Neural crest cell (in vitro differentiated cells): Measurements from ENCODE around the gene ZNRF1. TPM values are rescaled to one million over a fixed set of nuclear protein-coding genes. Genes with fewer than 3 reads are reported as not detected.

Experiments used
- DNase-seq: peaks from one replicate; pipeline ENCODE4 v3.0.0; 2021; ENCODE audit warnings: low read depth, mixed read lengths, low spot score
- H3K27ac Mint-ChIP-seq: one replicate; pipeline ENCODE4 v1.8.0; 2021; ENCODE audit warnings: mild to moderate bottlenecking, mixed read lengths; ENCODE audit not compliant: unreplicated experiment
- H3K27me3 Mint-ChIP-seq: 2 replicates; pipeline ENCODE4 v1.8.0; 2021; ENCODE audit warnings: low read depth, mild to moderate bottlenecking, mixed read lengths
- H3K36me3 Mint-ChIP-seq: 2 replicates; pipeline ENCODE4 v1.8.0; 2021; ENCODE audit warnings: low read depth, mild to moderate bottlenecking, mixed read lengths
- H3K4me1 Mint-ChIP-seq: 2 replicates; pipeline ENCODE4 v1.8.0; 2021; ENCODE audit warnings: mixed read lengths
- H3K4me3 Mint-ChIP-seq: one replicate; pipeline ENCODE4 v1.8.0; 2021; ENCODE audit warnings: mild to moderate bottlenecking, mixed read lengths
- H3K9me3 Mint-ChIP-seq: 2 replicates; pipeline ENCODE4 v1.8.0; 2021; ENCODE audit warnings: mixed read lengths
- total RNA-seq: library from RNA; stranded (reverse); gene quantifications from 2 replicates; pipeline ENCODE4 v1.2.1, GENCODE V29; 2021
- TF ChIP-seq, protein P1 (sequence below): fragments of 200-600 bp; sonication (generic); conservative IDR thresholded peaks from 2 replicates; pipeline ENCODE4 v1.5.0; 2021; ENCODE audit warnings: antibody characterized with exemption, mild to moderate bottlenecking

The ZNRF1 gene
- total RNA-seq, 1 donor from 2014 or later: 48.4 TPM

DNA sequence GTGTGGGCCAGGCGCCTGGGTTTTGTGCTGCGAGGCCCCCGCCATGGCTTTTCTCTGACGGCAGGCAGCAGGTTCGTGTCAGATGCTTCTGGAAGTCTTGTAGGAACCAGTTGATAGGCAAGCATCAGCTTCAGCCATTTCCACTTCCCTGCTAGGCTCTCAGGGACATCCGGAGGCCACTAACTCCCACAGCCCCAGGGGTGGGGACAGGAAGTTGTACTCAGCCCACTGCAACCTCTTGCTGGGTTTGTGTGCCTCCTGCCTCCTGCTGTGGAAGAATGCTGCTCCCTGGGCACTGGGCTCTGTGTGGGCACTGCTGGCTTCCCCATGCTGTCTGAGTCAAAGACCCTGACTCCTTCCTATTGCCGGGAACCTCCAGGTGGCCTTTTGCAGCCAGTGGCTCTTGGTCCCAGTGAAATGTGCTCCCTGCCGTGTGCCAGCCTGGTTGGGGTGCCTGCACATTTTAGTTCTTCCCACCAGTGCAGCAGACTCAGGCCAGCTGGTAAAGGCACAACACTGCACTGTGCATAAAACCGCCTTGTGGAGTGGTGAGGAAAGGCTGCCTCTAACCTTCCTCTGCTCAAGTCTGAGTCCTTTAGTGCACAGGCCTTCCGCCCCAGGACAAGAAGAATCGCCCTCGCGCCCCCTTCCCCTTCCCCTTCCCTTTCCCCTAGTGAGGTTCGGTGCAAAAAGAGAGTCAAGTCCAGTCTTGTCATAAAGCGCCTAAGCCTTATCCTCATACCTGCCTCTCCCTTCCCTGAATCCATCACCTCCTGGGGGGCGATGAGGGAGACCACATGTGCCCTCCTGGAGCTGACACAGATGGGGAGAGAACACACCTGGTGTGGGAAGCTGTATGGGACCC lies 101.1 kb downstream of the ZNRF1 start:
- peaks cover 35% of the 10 kb centered on the region for H3K4me1 Mint-ChIP-seq
- no peaks in the 10 kb centered on the region for H3K27me3 Mint-ChIP-seq
- no peak overlapping the region for H3K4me3 Mint-ChIP-seq
- no peaks in the 10 kb centered on the region for H3K9me3 Mint-ChIP-seq
- TF ChIP-seq, protein P1, sequence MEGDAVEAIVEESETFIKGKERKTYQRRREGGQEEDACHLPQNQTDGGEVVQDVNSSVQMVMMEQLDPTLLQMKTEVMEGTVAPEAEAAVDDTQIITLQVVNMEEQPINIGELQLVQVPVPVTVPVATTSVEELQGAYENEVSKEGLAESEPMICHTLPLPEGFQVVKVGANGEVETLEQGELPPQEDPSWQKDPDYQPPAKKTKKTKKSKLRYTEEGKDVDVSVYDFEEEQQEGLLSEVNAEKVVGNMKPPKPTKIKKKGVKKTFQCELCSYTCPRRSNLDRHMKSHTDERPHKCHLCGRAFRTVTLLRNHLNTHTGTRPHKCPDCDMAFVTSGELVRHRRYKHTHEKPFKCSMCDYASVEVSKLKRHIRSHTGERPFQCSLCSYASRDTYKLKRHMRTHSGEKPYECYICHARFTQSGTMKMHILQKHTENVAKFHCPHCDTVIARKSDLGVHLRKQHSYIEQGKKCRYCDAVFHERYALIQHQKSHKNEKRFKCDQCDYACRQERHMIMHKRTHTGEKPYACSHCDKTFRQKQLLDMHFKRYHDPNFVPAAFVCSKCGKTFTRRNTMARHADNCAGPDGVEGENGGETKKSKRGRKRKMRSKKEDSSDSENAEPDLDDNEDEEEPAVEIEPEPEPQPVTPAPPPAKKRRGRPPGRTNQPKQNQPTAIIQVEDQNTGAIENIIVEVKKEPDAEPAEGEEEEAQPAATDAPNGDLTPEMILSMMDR: no peak
- no peak for DNase-seq
- H3K27ac Mint-ChIP-seq: peak overlapping the region; percentile 75
- H3K36me3 Mint-ChIP-seq: peaks cover 6% of the 10 kb centered on the region

DNA sequence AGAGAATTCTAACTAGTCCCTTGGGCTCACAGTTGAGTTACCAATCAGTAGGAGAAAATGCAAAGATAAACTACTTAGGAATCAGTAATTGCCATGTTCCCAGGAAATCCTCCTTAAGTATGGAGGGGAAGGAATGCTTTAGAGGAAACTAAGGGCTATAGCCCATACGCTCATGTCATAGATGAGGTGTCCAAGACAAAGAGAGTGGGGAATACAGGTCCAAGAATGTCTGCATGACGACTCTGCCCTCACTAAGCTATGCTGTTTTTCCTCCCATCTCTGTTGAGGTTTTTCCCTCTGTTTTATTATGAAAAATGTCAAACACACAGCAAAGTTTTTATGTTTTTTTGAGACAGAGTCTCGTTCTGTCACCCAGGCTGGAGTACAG lies 101.8 kb downstream of the ZNRF1 start:
- Mint-ChIP-seq H3K4me1 (peaks cover 33% of the 10 kb centered on the region), H3K4me3 (no peak overlapping the region), H3K27me3 (no peaks in the 10 kb centered on the region), H3K36me3 (peaks cover 6% of the 10 kb centered on the region), H3K27ac (no peak overlapping the region), H3K9me3 (no peaks in the 10 kb centered on the region)
- DNase-seq: no peak
- TF ChIP-seq, protein P1: no peak

DNA sequence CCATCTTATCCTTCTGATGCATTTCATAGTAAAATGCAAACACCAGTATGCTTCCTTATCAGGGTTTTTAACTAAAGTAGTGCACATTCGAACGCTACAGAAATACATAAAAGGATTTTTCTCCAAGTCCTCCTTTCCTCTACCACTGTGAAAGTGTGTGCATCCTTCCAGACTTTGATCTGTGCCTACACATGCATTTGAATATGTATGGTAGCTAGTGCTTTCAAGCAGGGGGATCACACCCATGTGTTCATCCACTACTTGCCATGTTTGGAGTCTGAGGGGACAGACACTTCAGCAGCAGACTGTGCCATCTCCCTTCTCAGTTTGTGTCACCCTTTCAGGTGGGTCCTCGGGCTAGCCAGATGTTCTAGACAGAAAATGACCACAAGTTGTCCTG lies 102.8 kb downstream of the ZNRF1 start:
- DNase-seq: no peak
- H3K9me3 Mint-ChIP-seq: no peaks in the 10 kb centered on the region
- peaks cover 27% of the 10 kb centered on the region for H3K4me1 Mint-ChIP-seq
- TF ChIP-seq, protein P1: no peak
- H3K4me3 Mint-ChIP-seq: no peak overlapping the region
- no peaks in the 10 kb centered on the region for H3K27me3 Mint-ChIP-seq
- peak overlapping the region; percentile 35 for H3K27ac Mint-ChIP-seq
- H3K36me3 Mint-ChIP-seq: peaks cover 6% of the 10 kb centered on the region

DNA sequence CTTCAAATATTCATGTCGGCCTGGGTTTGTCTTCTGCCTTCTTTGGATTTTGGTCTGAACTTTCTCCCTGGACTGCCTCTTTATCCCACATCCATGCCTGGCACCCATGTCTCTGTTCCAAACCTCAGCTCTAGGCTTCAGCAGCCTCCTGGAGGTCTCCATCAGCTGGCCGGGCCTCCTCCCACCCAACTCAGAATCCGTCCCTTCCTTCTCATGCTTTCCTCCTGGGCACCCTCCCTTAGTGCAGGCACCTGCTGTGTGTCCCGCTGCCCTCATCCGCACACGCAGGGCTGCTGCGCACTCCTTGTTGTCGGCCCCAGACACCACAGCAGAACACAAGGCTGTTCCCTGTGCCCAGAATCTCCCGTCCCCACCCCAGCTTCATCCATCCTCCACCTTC lies 103.8 kb downstream of the ZNRF1 start:
- peak overlapping the region; percentile 40 for H3K27ac Mint-ChIP-seq
- H3K4me3 Mint-ChIP-seq: no peak overlapping the region
- peaks cover 22% of the 10 kb centered on the region for H3K4me1 Mint-ChIP-seq
- DNase-seq: no peak
- TF ChIP-seq, protein P1: no peak
- peaks cover 6% of the 10 kb centered on the region for H3K36me3 Mint-ChIP-seq
- H3K27me3 Mint-ChIP-seq: no peaks in the 10 kb centered on the region
- H3K9me3 Mint-ChIP-seq: no peaks in the 10 kb centered on the region

DNA sequence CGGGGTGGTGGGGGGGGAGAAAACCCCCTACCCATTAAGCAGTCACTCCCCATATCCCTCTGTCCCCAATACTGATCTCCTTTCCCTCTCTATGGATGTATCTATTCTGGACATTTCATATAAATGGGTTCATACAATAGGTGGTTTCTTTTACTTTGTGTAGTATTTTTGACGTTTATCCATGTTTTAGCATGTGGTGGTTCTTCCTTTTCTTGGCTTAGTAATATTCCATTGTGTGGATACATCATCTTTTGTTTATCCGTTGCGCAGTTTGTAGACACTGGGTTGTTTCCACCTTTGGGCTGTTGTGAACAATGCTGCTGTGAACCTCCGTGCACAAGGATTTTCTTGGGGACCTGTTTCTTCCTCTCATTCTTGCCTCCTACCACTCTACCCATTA lies 105.2 kb downstream of the ZNRF1 start:
- TF ChIP-seq, protein P1: no peak
- H3K4me3 Mint-ChIP-seq: no peak overlapping the region
- H3K9me3 Mint-ChIP-seq: no peaks in the 10 kb centered on the region
- no peak overlapping the region for H3K27ac Mint-ChIP-seq
- no peaks in the 10 kb centered on the region for H3K27me3 Mint-ChIP-seq
- peaks cover 17% of the 10 kb centered on the region for H3K4me1 Mint-ChIP-seq
- peaks cover 6% of the 10 kb centered on the region for H3K36me3 Mint-ChIP-seq
- no peak for DNase-seq
